HG02970 (cell line): Measurements from ENCODE around the gene MAN1A1.
"Not testable (repeated sequence)": the region's sequence is repeated elsewhere in the genome, so short reads cannot be mapped to it uniquely, and the experiment has no call there.

ENCODE experiments used
- ATAC-seq: cut with Tn5 transposase; IDR thresholded peaks from one replicate; pipeline ENCODE4 v1.9.1; 2021; ENCODE audit warnings: mild to moderate bottlenecking, moderate library complexity, moderate number of reproducible peaks; ENCODE audit not compliant: unreplicated experiment, low FRiP score

The MAN1A1 gene

DNA sequence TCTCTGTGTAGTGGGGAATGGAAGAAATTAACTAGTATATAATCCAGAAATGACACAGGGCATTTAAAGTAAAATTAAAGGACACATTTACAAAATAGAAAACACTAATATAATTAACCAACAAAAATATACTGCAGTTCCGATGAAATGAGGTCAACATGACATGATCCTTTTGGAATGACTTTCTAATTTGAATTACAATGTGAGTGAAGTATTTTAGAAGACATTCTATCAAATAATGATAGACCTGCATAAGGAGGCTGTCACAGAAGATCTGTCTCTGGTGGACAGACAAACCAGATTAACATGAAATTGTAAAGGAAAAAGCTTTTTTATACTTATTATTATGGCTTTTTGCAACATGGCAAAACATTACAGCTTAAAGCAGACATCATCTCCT, 170.5 kb downstream of the MAN1A1 start:
- no peak for ATAC-seq

DNA sequence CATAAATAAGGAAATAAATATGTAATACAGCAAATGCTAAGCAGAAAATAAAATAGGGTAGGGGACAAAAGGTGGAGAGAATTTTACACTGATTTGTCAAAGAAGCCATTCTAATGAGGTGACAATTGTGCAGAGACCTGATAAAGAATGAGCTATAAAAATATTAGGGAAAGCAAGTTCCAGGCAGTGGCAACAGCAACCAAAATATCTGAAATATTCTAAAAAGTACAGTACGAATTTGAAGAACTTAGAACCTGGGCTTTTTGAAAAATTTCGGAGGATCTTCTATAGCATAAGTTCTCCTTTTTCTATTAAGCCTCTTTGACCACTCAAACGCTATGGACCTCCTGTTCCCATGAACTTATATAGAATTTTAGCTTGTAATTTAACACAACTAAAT, 173.1 kb downstream of the MAN1A1 start:
- no peak for ATAC-seq

DNA sequence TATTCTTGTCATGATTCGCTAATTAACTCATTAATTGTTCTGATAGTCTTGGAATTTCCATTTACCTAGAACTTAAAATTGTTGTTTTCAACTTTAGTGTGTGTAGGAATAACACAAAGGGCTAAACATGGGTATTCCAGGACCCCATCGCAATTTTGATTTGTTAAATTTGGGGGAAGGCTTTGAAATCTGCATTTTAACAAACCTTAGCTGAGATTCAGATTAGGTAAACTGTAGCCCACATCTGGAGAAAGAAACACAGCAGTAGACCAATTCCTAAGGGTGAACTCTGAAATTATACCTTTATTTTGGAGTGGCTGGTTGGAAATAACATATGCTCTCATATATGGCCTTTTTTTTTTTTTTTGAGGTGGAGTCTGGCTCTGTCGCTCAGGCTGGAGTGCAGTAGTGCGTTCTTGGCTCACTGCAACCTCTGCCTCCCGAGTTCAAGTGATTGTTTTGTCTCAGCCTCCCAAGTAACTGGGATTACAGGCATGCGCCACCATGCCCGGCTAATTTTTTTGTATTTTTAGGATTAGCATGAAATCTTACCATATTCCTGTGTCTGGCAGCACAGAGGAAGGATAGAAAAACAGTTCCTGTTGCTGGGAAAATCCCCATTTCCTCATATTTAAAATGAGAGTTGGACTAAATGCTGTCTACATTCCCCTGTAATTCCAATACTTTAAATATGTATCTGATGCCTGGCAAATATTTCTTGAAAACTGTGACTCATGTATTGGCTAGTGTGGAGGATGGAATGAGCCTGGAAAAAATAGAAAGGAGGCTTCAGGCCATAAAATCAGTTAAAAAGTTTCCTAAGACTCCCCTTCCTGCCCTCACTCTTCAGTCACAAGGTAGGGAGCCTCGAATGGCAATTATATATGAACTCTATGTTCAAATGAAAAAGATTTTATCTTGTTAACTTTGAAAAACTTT, 174.4 kb downstream of the MAN1A1 start:
- ATAC-seq = no peak

DNA sequence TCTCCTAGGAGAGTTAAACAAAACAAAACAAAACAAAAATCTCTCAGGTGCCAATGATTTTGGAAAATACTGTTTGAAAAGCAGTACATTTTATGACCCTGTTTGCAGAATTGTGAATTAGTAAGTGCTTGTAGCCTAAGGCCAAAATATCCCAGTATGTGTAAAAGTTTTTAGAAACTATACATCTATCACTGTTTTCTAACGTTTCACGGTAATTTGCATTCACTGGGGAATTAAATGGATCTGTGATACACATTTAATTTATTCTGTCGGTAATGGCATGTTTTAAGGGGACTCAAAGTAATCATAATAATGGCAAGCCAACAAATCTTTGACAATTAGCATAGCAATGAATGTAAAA, 175.5 kb downstream of the MAN1A1 start:
- ATAC-seq = no peak

DNA sequence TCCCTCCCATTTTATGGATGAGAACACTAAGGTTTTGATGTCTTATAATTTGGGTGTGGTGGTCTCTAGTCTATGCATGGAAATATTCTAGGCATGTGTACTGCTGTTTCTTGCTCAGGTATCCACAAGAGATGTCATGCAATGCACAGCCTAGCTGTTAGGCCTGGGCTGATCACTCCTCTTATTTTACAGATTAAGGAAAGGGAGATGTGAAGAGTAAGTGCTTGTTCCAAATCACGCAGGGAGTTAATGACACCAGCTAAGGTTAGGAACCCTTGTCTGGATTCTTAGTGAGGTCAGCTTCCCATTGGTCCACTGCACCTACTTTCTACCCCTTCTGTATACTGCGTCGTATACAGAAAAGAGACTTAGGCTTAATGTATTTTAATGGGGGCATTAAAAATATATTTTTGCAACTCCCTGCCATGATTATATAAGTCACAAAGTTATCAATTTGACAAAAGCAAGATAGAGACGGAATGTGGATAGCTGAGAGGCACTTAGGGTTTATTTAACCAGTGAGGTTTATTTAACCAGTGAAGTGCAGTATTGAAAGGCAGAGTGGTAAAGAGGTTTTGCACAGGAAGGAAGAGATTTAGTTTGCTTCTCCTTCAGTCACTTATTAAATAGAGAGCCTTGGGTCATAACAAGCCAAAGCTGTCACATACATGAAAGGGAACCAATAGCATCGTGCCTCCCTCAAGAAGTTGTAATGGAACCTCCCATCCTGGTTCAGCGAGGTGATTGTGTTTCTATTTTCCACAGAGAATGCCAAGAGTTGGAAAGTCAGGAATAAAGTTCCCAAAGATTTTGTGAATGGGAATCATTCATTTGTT, 176.1 kb downstream of the MAN1A1 start:
- no peak for ATAC-seq

DNA sequence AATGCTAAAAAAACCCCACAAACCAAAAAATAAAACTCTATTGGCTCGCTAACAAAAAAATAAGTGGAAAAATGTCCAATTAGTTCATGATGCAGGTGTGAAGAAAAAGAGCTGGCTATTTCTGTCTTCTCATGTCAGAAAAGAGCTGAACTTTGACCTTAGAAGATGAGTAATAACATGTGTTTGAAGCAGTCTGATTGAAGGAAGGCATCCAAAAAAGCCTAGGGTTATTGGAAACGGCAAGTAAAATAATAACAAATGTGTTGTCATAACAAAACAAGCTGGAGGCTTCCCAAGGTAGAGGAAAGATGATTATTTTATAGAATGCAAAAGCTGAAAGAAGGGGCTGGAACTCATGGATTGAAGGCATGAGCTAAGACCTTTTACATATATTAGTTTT, 176.7 kb downstream of the MAN1A1 start:
- no peak for ATAC-seq

DNA sequence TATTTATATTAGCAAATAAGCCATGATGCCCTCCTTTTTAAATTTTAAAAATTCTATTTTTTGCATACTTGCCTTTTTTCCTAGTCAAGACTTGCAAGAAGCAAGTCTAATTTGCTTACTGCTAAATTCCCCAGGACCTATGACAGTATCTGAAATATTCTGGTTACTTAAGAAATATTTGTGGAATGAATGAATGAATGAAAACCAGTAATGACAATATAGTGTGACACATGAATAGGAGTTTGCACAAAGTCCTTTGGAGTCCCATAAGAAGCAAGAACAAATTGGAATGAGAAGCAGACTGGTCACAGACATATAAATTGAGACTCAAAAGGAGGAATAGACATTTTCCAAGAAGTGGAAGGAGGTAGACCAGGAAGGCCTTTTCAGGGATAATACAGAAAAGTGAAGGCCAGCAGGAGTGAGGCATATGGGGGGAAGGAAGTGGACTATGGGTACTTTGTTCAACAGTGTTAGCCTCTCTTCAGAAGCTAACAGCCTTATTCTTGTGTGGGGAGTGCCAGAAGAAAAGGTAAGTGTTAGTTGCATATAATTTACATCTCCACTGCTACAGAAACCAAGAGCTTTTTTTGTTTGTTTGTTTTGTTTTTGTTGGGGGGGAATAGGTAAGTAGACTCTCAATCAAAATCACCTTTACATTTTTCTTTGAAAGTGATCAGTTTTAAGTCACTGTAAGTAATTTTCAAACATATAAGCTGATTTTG, 177.5 kb downstream of the MAN1A1 start:
- ATAC-seq = no peak

DNA sequence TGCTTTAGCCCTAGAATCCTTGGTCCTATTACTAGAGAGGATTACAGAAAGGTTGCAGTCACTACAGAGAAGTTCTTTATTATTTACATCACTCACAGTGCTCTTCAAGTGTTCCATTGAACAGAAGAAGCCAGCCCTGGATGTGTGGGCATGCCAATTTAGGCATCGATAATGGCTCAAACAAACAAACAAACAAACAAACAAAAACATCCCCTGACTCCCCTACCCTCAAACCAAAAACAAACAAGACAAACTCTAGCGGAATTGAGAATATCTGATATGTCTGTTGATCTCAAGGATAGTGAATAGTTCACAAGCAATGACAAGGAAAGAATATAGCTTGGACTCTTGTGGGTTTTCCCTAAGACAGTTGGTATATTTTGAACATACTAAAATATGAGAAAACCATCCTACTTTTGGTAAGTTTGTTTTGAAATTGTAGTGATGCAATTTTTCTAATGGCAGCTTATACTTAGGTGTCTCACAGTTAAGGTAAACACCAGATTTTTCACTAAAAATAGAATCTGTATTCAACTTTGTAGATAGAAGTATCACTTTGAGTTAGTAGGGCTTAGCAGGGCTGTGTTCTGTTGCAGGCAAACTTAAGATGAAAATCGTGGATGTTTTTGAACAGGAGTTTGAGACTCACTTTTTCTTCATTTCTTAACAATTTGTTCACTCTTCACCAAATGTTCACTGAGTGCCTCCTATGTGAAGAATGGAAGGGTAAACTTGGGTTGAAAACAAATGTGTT, 178.3 kb downstream of the MAN1A1 start:
- ATAC-seq = no peak

DNA sequence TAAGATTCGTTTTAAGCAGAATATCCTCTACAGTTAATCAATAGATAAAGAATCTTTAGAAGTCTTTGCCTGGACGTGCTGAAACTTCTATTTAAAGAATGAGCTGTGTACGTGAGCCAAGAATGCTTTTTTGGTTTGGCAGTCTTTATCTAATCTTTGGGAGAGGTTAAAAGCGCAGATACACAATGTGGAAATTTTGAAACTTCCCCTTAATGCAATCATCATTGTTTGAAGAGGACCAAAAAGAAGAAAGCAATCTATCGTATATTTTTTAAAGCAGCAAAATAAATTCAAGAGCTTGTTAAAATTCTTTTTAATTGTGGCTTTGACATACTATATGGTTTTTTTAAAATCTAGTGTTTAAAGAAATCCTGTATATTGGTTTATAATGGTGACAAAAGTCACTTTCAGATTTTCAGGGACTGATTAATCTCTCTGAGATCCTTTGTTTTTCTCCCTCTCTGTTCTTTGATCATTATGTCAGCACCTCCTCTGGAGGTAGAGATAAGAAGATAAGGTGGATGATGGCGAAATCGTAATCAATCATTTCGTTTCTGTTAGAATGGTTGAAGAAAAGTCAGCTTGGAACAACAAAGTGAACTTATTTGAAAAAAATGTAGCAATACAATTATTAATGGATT, 179.0 kb downstream of the MAN1A1 start:
- no peak for ATAC-seq

DNA sequence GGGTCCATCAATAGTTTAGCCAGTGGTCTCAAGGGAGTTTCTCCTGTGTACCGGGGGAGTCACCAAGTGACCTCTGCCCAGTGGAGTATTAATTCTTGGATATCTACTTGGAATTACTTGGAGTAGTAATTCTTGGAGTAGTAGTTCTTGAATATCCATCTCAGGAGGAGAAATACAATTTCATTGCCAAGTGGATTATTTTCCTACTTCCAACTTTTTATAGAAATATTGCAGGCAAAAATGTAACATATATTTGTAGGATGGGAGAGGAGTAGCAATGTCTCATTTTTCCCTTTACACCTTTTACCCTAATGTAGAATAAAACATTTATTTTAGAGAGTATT, 179.5 kb downstream of the MAN1A1 start:
- ATAC-seq = no peak

DNA sequence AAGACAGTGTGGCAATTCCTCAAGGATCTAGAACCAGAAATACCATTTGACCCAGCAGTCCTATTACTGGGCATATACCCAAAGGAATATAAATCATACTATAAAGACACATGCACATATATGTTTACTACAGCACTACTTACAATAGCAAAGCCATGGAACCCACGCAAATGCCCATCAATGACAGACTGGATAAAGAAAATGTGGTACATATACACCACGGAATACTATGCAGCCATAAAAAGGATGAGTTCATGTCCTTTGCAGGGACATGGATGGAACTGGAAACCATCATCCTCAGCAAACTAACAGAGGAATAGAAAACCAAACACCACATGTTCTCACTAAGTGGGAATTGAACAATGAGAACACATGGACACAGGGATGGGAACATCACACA, 180.2 kb downstream of the MAN1A1 start:
- ATAC-seq = not testable (repeated sequence)

DNA sequence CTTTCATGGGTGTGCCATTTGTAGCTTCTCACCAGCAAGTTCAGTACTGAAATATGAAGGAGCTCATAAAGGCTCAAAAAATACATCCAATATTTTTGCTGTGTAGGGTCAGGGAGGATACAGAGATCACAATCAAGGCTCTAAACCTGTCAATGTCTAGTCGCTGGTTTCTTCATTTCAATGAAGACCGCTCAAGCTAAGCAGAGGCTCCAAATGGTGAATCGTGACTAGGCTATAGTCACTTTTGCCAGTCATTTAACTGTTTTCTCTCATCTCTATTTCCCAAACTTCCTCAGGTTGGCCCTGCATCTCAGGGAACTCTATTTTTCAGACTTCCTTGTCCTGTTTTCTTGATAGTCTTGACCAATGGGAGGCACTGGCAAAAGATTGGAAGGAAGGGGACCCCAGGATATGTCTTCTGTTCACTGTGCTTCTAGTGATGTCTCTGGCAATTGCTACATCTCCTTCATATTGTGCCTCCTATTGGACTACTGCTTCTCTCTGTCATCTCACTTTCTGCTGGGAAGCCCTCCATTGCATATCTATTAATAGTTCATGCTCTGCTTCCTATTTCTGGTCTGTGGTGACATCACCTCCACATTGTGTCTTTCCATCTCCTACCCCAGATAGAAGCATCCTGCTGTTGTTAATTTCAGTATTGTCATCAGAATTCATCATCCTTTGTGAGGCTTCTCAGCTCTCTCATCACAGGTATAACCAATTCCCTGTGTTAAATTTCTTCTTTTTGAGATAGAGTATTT, 183.4 kb downstream of the MAN1A1 start:
- no peak for ATAC-seq

DNA sequence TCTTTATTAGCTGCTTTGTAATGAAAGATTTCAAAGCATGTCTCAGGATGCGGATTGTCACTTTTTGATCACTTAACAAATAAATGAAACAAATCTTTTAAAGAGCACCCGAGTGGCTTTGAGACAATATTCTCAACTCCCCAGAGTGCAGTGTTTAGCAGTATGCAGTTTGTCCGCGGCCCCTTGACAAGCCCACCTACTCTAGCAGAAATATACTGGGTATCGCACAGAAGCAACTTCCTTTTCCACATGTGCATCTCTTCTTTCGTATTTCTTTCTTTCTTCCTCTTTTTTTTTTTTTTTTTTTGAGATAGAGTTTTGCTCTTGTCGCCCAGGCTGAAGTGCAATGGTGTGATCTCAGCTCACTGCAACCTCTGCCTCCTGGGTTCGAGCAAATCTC, 186.6 kb downstream of the MAN1A1 start:
- ATAC-seq = no peak

DNA sequence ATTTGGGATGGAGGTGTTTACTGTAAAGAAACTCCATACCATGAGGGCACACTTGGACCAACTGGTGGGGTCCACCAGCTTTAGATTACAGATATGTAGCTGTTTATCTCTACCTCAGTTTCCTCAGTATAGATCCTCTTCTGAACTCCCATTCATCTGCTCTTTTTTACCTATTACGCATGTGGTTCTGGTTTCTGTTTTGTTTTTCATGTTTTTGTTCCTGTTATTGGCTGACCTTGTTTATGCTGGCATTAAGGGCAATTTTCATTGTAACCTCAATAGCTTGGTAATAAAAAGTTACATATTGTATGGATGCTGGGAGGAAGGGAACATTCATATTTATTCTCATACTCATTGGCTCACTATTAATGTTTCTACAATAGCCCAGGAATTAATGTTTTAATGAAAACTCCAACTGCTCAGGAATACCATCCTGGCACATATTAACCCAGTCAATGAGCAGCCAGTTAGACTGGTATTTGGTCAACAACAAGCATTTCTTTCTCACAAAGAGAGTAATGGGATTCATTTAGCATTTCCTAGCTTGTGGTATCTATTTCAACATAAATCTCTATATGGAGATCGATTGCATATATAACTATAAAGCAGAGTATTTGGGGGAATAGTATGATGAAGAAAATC, 187.3 kb downstream of the MAN1A1 start:
- no peak for ATAC-seq

DNA sequence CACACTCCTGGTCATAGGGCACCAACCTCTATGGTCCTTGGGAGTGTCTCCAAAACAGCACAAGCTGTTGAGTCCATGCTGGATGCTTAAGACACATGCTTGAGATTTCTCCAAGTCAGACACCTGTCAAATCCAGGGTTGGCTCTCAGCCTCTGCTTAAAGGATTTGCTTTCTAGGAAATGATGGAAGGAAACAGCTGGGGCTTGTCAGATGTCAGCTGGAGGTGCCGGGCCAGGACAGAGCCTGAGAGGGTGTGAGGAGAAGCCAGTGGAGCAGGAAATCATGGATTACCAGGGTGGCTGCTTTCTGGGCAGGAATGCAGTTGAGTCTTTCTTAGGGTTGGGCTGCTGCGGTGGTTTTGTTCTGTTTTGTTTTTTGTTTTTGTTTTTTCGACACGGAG, 188.1 kb downstream of the MAN1A1 start:
- ATAC-seq = no peak

DNA sequence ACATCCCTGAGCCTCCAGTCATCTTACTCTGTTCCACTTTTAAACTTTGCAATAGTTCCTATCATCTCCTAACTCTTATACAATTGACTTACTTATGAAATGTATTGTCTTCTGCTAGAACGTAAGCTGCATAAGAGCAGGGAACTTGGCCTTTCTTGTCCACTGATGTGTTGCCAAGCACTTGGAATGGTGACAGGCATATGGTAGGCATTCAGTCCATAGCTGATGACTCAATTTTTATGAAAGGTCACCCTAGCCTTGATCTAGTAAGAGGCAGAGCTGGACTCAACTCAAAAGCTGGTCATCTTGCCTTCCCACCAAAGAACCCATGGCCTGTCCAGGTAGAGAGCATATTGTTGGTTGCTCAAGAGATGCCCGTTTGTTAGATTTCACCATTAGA, 188.7 kb downstream of the MAN1A1 start:
- no peak for ATAC-seq

DNA sequence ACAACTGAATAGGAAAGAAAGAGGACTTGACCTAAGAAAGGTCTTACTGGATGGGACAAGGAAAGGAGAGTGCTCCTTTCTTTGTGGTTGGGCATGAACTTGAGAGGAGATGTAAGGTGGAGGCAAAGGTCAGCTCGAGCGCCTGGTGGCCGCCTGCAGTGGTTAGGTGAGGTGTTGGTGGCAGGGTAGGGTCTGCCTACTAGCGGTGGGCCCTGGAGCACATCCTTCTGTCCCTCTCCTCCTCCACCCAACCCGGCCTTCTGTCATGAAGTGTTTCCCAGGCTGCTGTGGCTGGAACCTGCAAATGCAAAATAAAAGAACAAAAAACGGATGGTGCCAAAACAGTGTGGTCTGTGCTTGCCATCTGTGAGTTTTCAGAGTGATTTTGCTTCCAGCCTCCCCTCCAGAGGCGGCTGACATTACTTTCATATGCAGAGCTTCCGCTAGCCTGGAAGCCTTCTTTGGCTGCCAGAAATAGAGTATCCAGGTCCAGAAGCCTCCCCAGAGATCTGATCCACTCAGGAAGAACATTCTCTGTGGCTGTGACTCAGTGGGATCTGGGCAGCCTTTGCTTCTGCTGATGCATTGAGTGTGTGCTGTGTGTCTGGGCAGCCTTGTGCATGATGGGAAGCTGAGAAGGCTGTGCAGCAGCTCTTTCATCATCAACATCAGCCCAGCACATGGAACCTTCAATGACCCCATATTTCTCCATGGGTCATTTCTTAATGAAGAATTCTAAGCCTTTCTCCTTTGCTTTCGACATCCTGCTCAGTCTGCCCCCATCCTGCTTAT, 191.3 kb downstream of the MAN1A1 start:
- no peak for ATAC-seq

DNA sequence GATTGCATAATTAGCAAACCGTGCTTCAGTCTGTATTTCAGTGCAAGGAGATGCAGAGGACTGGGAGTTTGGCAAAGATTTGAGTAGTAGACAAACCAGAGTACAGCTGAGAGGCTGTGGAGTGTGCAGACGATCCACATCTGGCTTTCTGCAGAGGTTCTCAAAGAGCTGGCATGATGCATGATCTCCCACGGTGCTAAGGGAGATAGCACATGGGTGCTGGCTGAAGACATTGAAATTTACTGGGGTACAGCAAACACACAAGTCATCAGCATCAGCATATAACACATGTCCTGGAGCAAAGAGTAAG, 192.1 kb downstream of the MAN1A1 start:
- no peak for ATAC-seq
